Psoas muscle (tissue), 8 donors: ENCODE measurements around the gene GORASP2. TPM values are rescaled to one million over a fixed set of nuclear protein-coding genes. Genes with fewer than 3 reads are reported as not detected.

ENCODE experiments used
- ATAC-seq, 4 donors: fragments of 200-7000 bp; cut with Tn5 transposase; one replicate each; pipeline ENCODE4 v1.9.1; 2020; ENCODE audit warnings: moderate library complexity in 3 of 4, mild to moderate bottlenecking in 2 of 4
- DNase-seq, 2 donors: peaks; one replicate each; pipeline ENCODE4 v3.0.0-alpha.2; 2020
- H3K27ac ChIP-seq: fragments of 200-600 bp; one replicate; pipeline ENCODE4 v1.8.0; 2022
- H3K27me3 ChIP-seq, 3 donors: fragments of 200-600 bp in 1 of 3; one replicate each; pipeline versions ENCODE4 v1.6.1 to v1.8.0; 2013 to 2022; ENCODE audit warnings: low read length in 2 of 3, mild to moderate bottlenecking in 2 of 3, moderate library complexity in 1 of 3; ENCODE audit not compliant: insufficient read depth in 3 of 3
- H3K36me3 ChIP-seq, 2 donors: fragments of 200-600 bp in 1 of 2; one replicate each; pipeline versions ENCODE4 v1.6.1 to v1.8.0; 2013 to 2022; ENCODE audit warnings: low read depth in 1 of 2, mild to moderate bottlenecking in 1 of 2, moderate library complexity in 1 of 2; ENCODE audit not compliant: insufficient read depth in 1 of 2
- H3K4me1 ChIP-seq: fragments of 200-600 bp; one replicate; pipeline ENCODE4 v1.8.0; 2022
- H3K4me3 ChIP-seq: fragments of 200-600 bp; one replicate; pipeline ENCODE4 v1.8.0; 2022; ENCODE audit warnings: mild to moderate bottlenecking
- H3K9me3 ChIP-seq: fragments of 200-600 bp; one replicate; pipeline ENCODE4 v1.8.0; 2022
- CTCF ChIP-seq: fragments of 200-600 bp; IDR thresholded peaks from one replicate; pipeline ENCODE4 v1.8.0; 2022; ENCODE audit warnings: antibody characterized with exemption
- WGBS, 3 donors: extraction: QIAGEN DNeasy Blood & Tissue Kit; methylation state at CpG; one replicate each; pipeline versions ENCODE4 v1.1.6 to v1.1.7; 2013; 5-methylcytosine and 5-hydroxymethylcytosine counted together
- intact Hi-C, 2 donors: fragments of 100-400 bp; cut with DNase I; formaldehyde crosslinking; loops; one replicate each; pipeline versions ENCODE4 v1.11.0 to v1.14.2; 2022
- polyA plus RNA-seq, 3 donors: library from polyadenylated mRNA; stranded (reverse); fragments of 200-250 nt; gene quantifications; one replicate each; pipeline ENCODE4 v1.2.3, GENCODE V29; 2013
- total RNA-seq, 4 donors: library from RNA; stranded (reverse); fragmentation: NEBNext Ultra II Directional in 2 of 4; extraction: Animal tissue kit (Norgen Biotek cat#: 25700) in 2 of 4; gene quantifications; one replicate each; pipeline versions ENCODE4 v1.2.1 to v1.2.4, GENCODE V29; 2021 to 2023
- donor health status: healthy with polysubstance abuse.
- donor health status: DM: no; HTN: no; CAD: no; lungs with moderate emphysema.
- donor health status: Bipolar disorder and iron deficiency.
- donor health status: healthy.
- donor health status: DM: yes; HTN: yes; CAD: no.
- donor health status: DM: no; HTN: no; CAD: no.
- donor health status: DM: no; HTN: no; CAD: no.
- donor health status: DM: yes; HTN: yes; CAD: no.

The GORASP2 gene
- total and polyA plus RNA-seq, 7 donors = 37.8 to 76.9 (median 51.8) TPM

GRCh38 chr2:170940066-170940465, 11.0 kb downstream of the GORASP2 start:
- peaks cover 0 to 19% of the 10 kb centered on the region in 2 donors for H3K36me3 ChIP-seq
- ATAC-seq = no peak
- intact Hi-C loops = no loop called here
- H3K27ac ChIP-seq = no peak overlapping the region
- no peaks in the 10 kb centered on the region for H3K27me3 ChIP-seq
- H3K9me3 ChIP-seq = no peaks in the 10 kb centered on the region
- DNase-seq = no peak
- TF ChIP-seq CTCF = no peak
- peaks cover 7% of the 10 kb centered on the region for H3K4me1 ChIP-seq
- no peak overlapping the region for H3K4me3 ChIP-seq

- H3K27me3 ChIP-seq = no peaks in the 10 kb centered on the region
- 93 to 94% (median 94%) methylated on average over 4 of the region's 4 CpGs for WGBS, 3 donors
Measured at GRCh38 chr2:170942615-170943014, 13.6 kb downstream of the GORASP2 start.

GRCh38 chr2:170943041-170943440, 14.0 kb downstream of the GORASP2 start:
- Histone ChIP-seq H3K27ac (no peak overlapping the region), H3K9me3 (no peaks in the 10 kb centered on the region), H3K36me3 (peaks cover 0 to 4% of the 10 kb centered on the region in 2 donors), H3K4me1 (peaks cover 7% of the 10 kb centered on the region), H3K27me3 (no peaks in the 10 kb centered on the region), H3K4me3 (no peak overlapping the region)
- ATAC-seq = no peak
- WGBS, 3 donors = 78 to 89% (median 80%) methylated on average over 1 of the region's 1 CpG
- TF ChIP-seq CTCF = no peak
- intact Hi-C loops = no loop called here
- DNase-seq = no peak

More at GRCh38 chr2:170942615-170943014, 13.6 kb downstream of the GORASP2 start:
- intact Hi-C loops = no loop called here
- H3K9me3 ChIP-seq = no peaks in the 10 kb centered on the region
- no peak for TF ChIP-seq CTCF
- DNase-seq (no peak), ATAC-seq (no peak)
- no peak overlapping the region for H3K4me3 ChIP-seq
- H3K4me1 ChIP-seq = peaks cover 7% of the 10 kb centered on the region
- H3K36me3 ChIP-seq = peaks cover 0 to 6% of the 10 kb centered on the region in 2 donors
- no peak overlapping the region for H3K27ac ChIP-seq

- H3K9me3 ChIP-seq = no peaks in the 10 kb centered on the region
- H3K36me3 ChIP-seq = peaks cover 0 to 3% of the 10 kb centered on the region in 2 donors
- ATAC-seq (no peak), DNase-seq (no peak)
- 78 to 83% (median 80%) methylated on average over 6 of the region's 6 CpGs for WGBS, 3 donors
- no peak for TF ChIP-seq CTCF
- H3K4me1 ChIP-seq = peaks cover 6% of the 10 kb centered on the region
- H3K27ac ChIP-seq = no peak overlapping the region
- intact Hi-C loops = no loop called here
- H3K4me3 ChIP-seq = no peak overlapping the region
- H3K27me3 ChIP-seq = no peaks in the 10 kb centered on the region
Measured at GRCh38 chr2:170943596-170943995, 14.5 kb downstream of the GORASP2 start.

- no peak for ATAC-seq
Measured at GRCh38 chr2:170944545-170944944, 15.5 kb downstream of the GORASP2 start.

More at GRCh38 chr2:170944545-170944944, 15.5 kb downstream of the GORASP2 start:
- 94 to 100% (median 96%) methylated on average over 1 of the region's 1 CpG for WGBS, 3 donors
- H3K9me3 ChIP-seq = no peaks in the 10 kb centered on the region
- intact Hi-C loops = no loop called here
- DNase-seq = no peak
- H3K4me3 ChIP-seq = no peak overlapping the region
- no peak overlapping the region for H3K27ac ChIP-seq
- TF ChIP-seq CTCF = no peak
- H3K36me3 ChIP-seq = peaks cover 0 to 12% of the 10 kb centered on the region in 2 donors
- H3K27me3 ChIP-seq = no peaks in the 10 kb centered on the region
- H3K4me1 ChIP-seq = peaks cover 3% of the 10 kb centered on the region
